Measurements from ENCODE around the gene DHRS13.

- no peak for TF ChIP-seq CTCF (IDR thresholded peaks at IDR 0.05)
- no peak for TF ChIP-seq POLR2A (IDR thresholded peaks at IDR 0.05)
Observed at GRCh38 chr17:28880572-28880945, 22.3 kb downstream of the DHRS13 start.
